ENCODE data around the gene RAPGEF2. TPM values are rescaled to one million over a fixed set of nuclear protein-coding genes. Genes with fewer than 3 reads are reported as not detected.

RAPGEF2 gene
- total and polyA plus RNA-seq, 9 of the 15 experiments (the other 6 are each of a cell fraction or from before 2014, with no cell fraction given): 3.1 to 32.6 (median 23.1) TPM

GRCh38 chr4:159175989-159176375 is 73.1 kb downstream of the RAPGEF2 start:
- peaks cover 29% of the 10 kb centered on the region for H4K20me1 ChIP-seq (replicated peaks; ENCODE audit: control insufficient read depth, insufficient read depth, low read length)
- intact Hi-C loops (cut with micrococcal nuclease) (loop anchor here (1.0 to 5.0 kb wide), 8 partner anchors 27 to 446 kb away; no protein-coding TSS in a partner anchor), in situ Hi-C loops (cut with MboI) (no loop called here)
- peak overlapping the region; percentile 53; the same call in 1 of the 2 replicates for H3K4me2 ChIP-seq (ENCODE audit: insufficient read depth, low read length)
- no peaks in the 10 kb centered on the region for H3K27me3 ChIP-seq (ENCODE audit: control insufficient read depth in 2 of 2, insufficient read depth in 2 of 2, low read length in 2 of 2)
- H2AFZ ChIP-seq (ENCODE audit: low read depth, low read length): peak overlapping the region; percentile 1; the same call in 1 of the 2 replicates
- H3K27ac ChIP-seq (ENCODE audit: extremely low read depth, low read depth, low read length): no peak overlapping the region
- ATAC-seq (peak; percentile 24), DNase-seq (ENCODE audit: extremely low read depth in 1 of 4, low spot score in 3 of 4) (no peak), FAIRE-seq (no peak)
- no peak overlapping the region for H3K9ac ChIP-seq (ENCODE audit: insufficient read depth in 1 of 2, low read depth in 2 of 2, low read length in 2 of 2)
- H3K9me3 ChIP-seq (replicated peaks; ENCODE audit: control insufficient read depth, insufficient read depth, low read depth, low read length): no peaks in the 10 kb centered on the region
- no peaks in the 10 kb centered on the region for H3K9me1 ChIP-seq (ENCODE audit: control insufficient read depth, insufficient read depth, low read length)
- 53% methylated on average over 4 of the region's 4 CpGs for WGBS (ENCODE audit: insufficient coverage, low coverage, missing lambda C conversion rate)
- H3K4me1 ChIP-seq (replicated peaks in 1 of 2; ENCODE audit: control insufficient read depth in 2 of 2, insufficient read depth in 2 of 2, low read length in 2 of 2): peaks cover 3 to 23% of the 10 kb centered on the region in 2 experiments; a peak in 3 of 5 replicates
- no peaks in the 10 kb centered on the region for H3K36me3 ChIP-seq (ENCODE audit: control insufficient read depth, insufficient read depth, low read length)
- 0 out of 2 replicates have a peak, but pooled peaks have one; percentile 29 for TF ChIP-seq ZNF76 (CRISPR knock-in tag; IDR thresholded peaks at IDR 0.05; ENCODE audit: borderline replicate concordance)
- TF ChIP-seq RAD21 (CRISPR knock-in tag; conservative IDR thresholded peaks at IDR 0.05 in 1 of 2, IDR thresholded peaks at IDR 0.05 in 1 of 2): no peak
- no peak overlapping the region for H3K4me3 ChIP-seq
- BruUV-seq (replicated peaks): no TSS peak
- ChIA-PET POLR2A (no interaction called here), CTCF (ENCODE audit: low intra/inter-chr PET ratio) (interaction anchor here (0.6 to 2.4 kb wide), 4 partner anchors 17 to 318 kb away, joined by 3 to 19 read pairs (median 3); partner anchors contain the start of gene RAPGEF2)
- H3K79me2 ChIP-seq (ENCODE audit: control insufficient read depth, insufficient read depth, low read length): peaks cover 85% of the 10 kb centered on the region

- ChIA-PET CTCF (ENCODE audit: low intra/inter-chr PET ratio) (interaction anchor here (0.6 to 0.7 kb wide), 2 partner anchors 26 to 319 kb away, joined by 3 read pairs; no protein-coding TSS in a partner anchor), POLR2A (interaction anchor here (1.1 kb wide), 1 partner anchor 12 kb away, joined by 3 read pairs; no protein-coding TSS in a partner anchor)
- peaks cover 24% of the 10 kb centered on the region for H4K20me1 ChIP-seq (replicated peaks; ENCODE audit: control insufficient read depth, insufficient read depth, low read length)
- H3K4me2 ChIP-seq (ENCODE audit: insufficient read depth, low read length): no peak overlapping the region
- no peaks in the 10 kb centered on the region for H3K9me3 ChIP-seq (replicated peaks; ENCODE audit: control insufficient read depth, insufficient read depth, low read depth, low read length)
- no peaks in the 10 kb centered on the region for H3K27me3 ChIP-seq (ENCODE audit: control insufficient read depth in 2 of 2, insufficient read depth in 2 of 2, low read length in 2 of 2)
- no peaks in the 10 kb centered on the region for H3K9me1 ChIP-seq (ENCODE audit: control insufficient read depth, insufficient read depth, low read length)
- no peak overlapping the region for H2AFZ ChIP-seq (ENCODE audit: low read depth, low read length)
- no peak for FAIRE-seq
- no peak for ATAC-seq
- BruUV-seq (replicated peaks): no TSS peak
- intact Hi-C loops (cut with micrococcal nuclease): loop anchor here (5.0 kb wide), 2 partner anchors 270 to 275 kb away; no protein-coding TSS in a partner anchor
- H3K27ac ChIP-seq (ENCODE audit: extremely low read depth, low read depth, low read length): no peak overlapping the region
- H3K4me1 ChIP-seq (replicated peaks in 1 of 2; ENCODE audit: control insufficient read depth in 2 of 2, insufficient read depth in 2 of 2, low read length in 2 of 2): peaks cover 3 to 17% of the 10 kb centered on the region in 2 experiments; a peak in 3 of 5 replicates
- no peak overlapping the region for H3K9ac ChIP-seq (ENCODE audit: insufficient read depth in 1 of 2, low read depth in 2 of 2, low read length in 2 of 2)
- in situ Hi-C loops (cut with MboI): no loop called here
- peaks cover 76% of the 10 kb centered on the region for H3K79me2 ChIP-seq (ENCODE audit: control insufficient read depth, insufficient read depth, low read length)
- no peak overlapping the region for H3K4me3 ChIP-seq
- no peaks in the 10 kb centered on the region for H3K36me3 ChIP-seq (ENCODE audit: control insufficient read depth, insufficient read depth, low read length)
- DNase-seq (ENCODE audit: extremely low read depth in 1 of 4, low spot score in 3 of 4): no peak
- 56% methylated on average over 5 of the region's 5 CpGs for WGBS (ENCODE audit: insufficient coverage, low coverage, missing lambda C conversion rate)
- no peak for TF ChIP-seq TCF7L2 (IDR thresholded peaks at IDR 0.05; ENCODE audit: low read depth, low read length)
- TF ChIP-seq KDM1A (IDR thresholded peaks at IDR 0.05): no peak
- no peak for TF ChIP-seq ZNF134 (CRISPR knock-in tag; conservative IDR thresholded peaks at IDR 0.05)
- no peak for TF ChIP-seq ZNF143 (CRISPR knock-in tag; IDR thresholded peaks at IDR 0.05)
- no peak for TF ChIP-seq ZNF311 (CRISPR knock-in tag; IDR thresholded peaks at IDR 0.05)
- no peak for TF ChIP-seq ZNF324 (CRISPR knock-in tag; IDR thresholded peaks at IDR 0.05)
- TF ChIP-seq THAP12 (CRISPR knock-in tag; IDR thresholded peaks at IDR 0.05): no peak
- TF ChIP-seq SMAD1 (IDR thresholded peaks at IDR 0.05; ENCODE audit: low read depth, low read length, partially characterized antibody): no peak
- TF ChIP-seq NFATC3 (IDR thresholded peaks at IDR 0.05): no peak
- TF ChIP-seq RBM15 (IDR thresholded peaks at IDR 0.05; ENCODE audit: insufficient read depth, low read length): no peak
Observed at GRCh38 chr4:159177265-159178150, 74.6 kb downstream of the RAPGEF2 start.
